ENCODE measurements around the gene C5orf34.

- TF ChIP-seq CBX2 (IDR thresholded peaks at IDR 0.05; ENCODE audit: insufficient read depth, low read length, poor library complexity, severe bottlenecking) (no peak), E4F1 (CRISPR knock-in tag; IDR thresholded peaks at IDR 0.05; ENCODE audit: borderline replicate concordance) (no peak), BRCA1 (IDR thresholded peaks at IDR 0.05) (no peak), BRCA1 (CRISPR knock-in tag; IDR thresholded peaks at IDR 0.05) (0 out of 2 replicates have a peak, but pooled peaks have one; percentile 49), SOX6 (IDR thresholded peaks at IDR 0.05) (no peak), CTBP1 (IDR thresholded peaks at IDR 0.05; ENCODE audit: borderline replicate concordance) (no peak)
Measured at GRCh38 chr5:43555895-43556606, 41.1 kb upstream of the C5orf34 start.

Data from K562 (cell line).